ENCODE results near the gene ITPR2. TPM values are rescaled to one million over a fixed set of nuclear protein-coding genes. Genes with fewer than 3 reads are reported as not detected.
"Not testable (repeated sequence)": the region's sequence is repeated elsewhere in the genome, so short reads cannot be mapped to it uniquely, and the experiment has no call there.

Gene ITPR2
- total and polyA plus RNA-seq, 4 donors, result 1.5 to 84.8 (median 21.8) TPM

GRCh38 chr12:26782372-26783130 is 50.4 kb downstream of the ITPR2 start:
- Histone ChIP-seq H3K36me3 (ENCODE audit: control insufficient read depth in 1 of 2, insufficient read depth in 2 of 2, low read length in 1 of 2) (no peaks in the 10 kb centered on the region), H3K4me1 (ENCODE audit: control insufficient read depth in 1 of 2, insufficient read depth in 2 of 2, low read length in 2 of 2) (peaks cover 0 to 3% of the 10 kb centered on the region in 2 donors), H3K9me3 (ENCODE audit: control insufficient read depth, low read length) (peaks cover 1% of the 10 kb centered on the region), H3K27ac (ENCODE audit: low read depth in 1 of 2, low read length in 2 of 2) (no peak overlapping the region), H3K27me3 (ENCODE audit: control insufficient read depth in 1 of 2, insufficient read depth in 2 of 2, low read length in 1 of 2) (no peaks in the 10 kb centered on the region), H3K4me3 (ENCODE audit: low read length in 2 of 2) (no peak overlapping the region)
- intact Hi-C loops (cut with DNase I), result no loop called here
- WGBS, 2 donors, result 79 to 95% methylated on average over 3 of the region's 3 CpGs
- DNase-seq (no peak), ATAC-seq (ENCODE audit: low FRiP score) (no peak)

DNA sequence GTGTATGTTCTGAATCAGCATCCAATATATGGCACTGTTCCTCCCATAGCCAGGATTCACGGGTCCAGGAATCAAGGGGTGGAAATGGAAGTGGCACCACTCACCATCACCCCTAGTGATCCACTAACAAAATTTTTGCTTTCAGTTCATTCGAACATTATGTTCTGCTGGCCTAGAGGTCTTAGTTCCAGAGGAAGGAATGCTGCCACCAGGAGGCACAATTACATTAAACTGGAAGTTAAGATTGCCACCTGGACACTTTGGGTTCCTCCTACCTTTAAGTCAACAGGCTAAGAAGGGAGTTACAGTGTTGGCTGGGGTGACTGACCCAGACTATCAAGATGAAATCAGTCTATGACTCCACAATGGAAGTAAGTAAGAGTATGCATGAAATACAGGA is 52.3 kb downstream of the ITPR2 start:
- H3K27me3 ChIP-seq (ENCODE audit: control insufficient read depth in 1 of 2, insufficient read depth in 2 of 2, low read length in 1 of 2); H3K36me3 ChIP-seq (ENCODE audit: control insufficient read depth in 1 of 2, insufficient read depth in 2 of 2, low read length in 1 of 2); H3K9me3 ChIP-seq (ENCODE audit: control insufficient read depth, low read length); H3K27ac ChIP-seq (ENCODE audit: low read depth in 1 of 2, low read length in 2 of 2); DNase-seq; H3K4me3 ChIP-seq (ENCODE audit: low read length in 2 of 2); H3K4me1 ChIP-seq (ENCODE audit: control insufficient read depth in 1 of 2, insufficient read depth in 2 of 2, low read length in 2 of 2); ATAC-seq (ENCODE audit: low FRiP score); intact Hi-C loops (cut with DNase I): not testable (repeated sequence)
- WGBS, 2 donors, result 88 to 94% methylated on average over 2 of the region's 2 CpGs

GRCh38 chr12:26778173-26778775 is 54.7 kb downstream of the ITPR2 start:
- H3K9me3 ChIP-seq (ENCODE audit: control insufficient read depth, low read length); H3K36me3 ChIP-seq (ENCODE audit: control insufficient read depth in 1 of 2, insufficient read depth in 2 of 2, low read length in 1 of 2); H3K4me3 ChIP-seq (ENCODE audit: low read length in 2 of 2); DNase-seq; H3K4me1 ChIP-seq (ENCODE audit: control insufficient read depth in 1 of 2, insufficient read depth in 2 of 2, low read length in 2 of 2); H3K27me3 ChIP-seq (ENCODE audit: control insufficient read depth in 1 of 2, insufficient read depth in 2 of 2, low read length in 1 of 2); intact Hi-C loops (cut with DNase I); ATAC-seq (ENCODE audit: low FRiP score); H3K27ac ChIP-seq (ENCODE audit: low read depth in 1 of 2, low read length in 2 of 2): not testable (repeated sequence)
- 97 to 99% methylated on average over 5 of the region's 5 CpGs for WGBS, 2 donors

- DNase-seq (no peak), ATAC-seq (ENCODE audit: low FRiP score) (no peak)
- no peaks in the 10 kb centered on the region for H3K4me1 ChIP-seq (ENCODE audit: control insufficient read depth in 1 of 2, insufficient read depth in 2 of 2, low read length in 2 of 2)
- H3K4me3 ChIP-seq (ENCODE audit: low read length in 2 of 2), result no peak overlapping the region
- H3K27ac ChIP-seq (ENCODE audit: low read depth in 1 of 2, low read length in 2 of 2), result no peak overlapping the region
- 78 to 80% methylated on average over 3 of the region's 3 CpGs for WGBS, 2 donors
- no peaks in the 10 kb centered on the region for H3K27me3 ChIP-seq (ENCODE audit: control insufficient read depth in 1 of 2, insufficient read depth in 2 of 2, low read length in 1 of 2)
- H3K9me3 ChIP-seq (ENCODE audit: control insufficient read depth, low read length), result peaks cover 4% of the 10 kb centered on the region
- intact Hi-C loops (cut with DNase I), result no loop called here
- H3K36me3 ChIP-seq (ENCODE audit: control insufficient read depth in 1 of 2, insufficient read depth in 2 of 2, low read length in 1 of 2), result no peaks in the 10 kb centered on the region
Measured at GRCh38 chr12:26777236-26777635, 55.8 kb downstream of the ITPR2 start.

DNA sequence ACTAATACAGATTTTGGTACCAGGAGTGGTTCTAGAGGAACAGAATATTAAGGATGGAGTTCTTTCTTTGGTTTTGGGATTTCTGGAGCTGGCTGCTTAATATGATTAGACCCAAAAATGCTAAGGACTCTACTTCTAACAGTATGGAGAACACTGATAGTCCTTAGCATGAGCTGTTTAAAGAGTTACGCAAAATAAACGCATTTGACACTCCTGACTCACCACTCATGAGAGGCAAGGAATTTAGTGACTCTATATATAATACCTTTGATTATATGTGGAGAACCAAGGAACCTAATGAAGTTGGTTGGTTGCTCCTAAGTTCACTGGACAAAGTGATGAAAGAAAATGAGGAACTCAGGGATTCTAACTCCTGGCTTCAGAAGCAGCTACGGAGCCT is 57.0 kb downstream of the ITPR2 start:
- 86 to 91% methylated on average over 3 of the region's 3 CpGs for WGBS, 2 donors
- H3K27me3 ChIP-seq (ENCODE audit: control insufficient read depth in 1 of 2, insufficient read depth in 2 of 2, low read length in 1 of 2); H3K4me1 ChIP-seq (ENCODE audit: control insufficient read depth in 1 of 2, insufficient read depth in 2 of 2, low read length in 2 of 2); DNase-seq; intact Hi-C loops (cut with DNase I); H3K36me3 ChIP-seq (ENCODE audit: control insufficient read depth in 1 of 2, insufficient read depth in 2 of 2, low read length in 1 of 2); H3K4me3 ChIP-seq (ENCODE audit: low read length in 2 of 2); H3K27ac ChIP-seq (ENCODE audit: low read depth in 1 of 2, low read length in 2 of 2); ATAC-seq (ENCODE audit: low FRiP score); H3K9me3 ChIP-seq (ENCODE audit: control insufficient read depth, low read length): not testable (repeated sequence)

DNA sequence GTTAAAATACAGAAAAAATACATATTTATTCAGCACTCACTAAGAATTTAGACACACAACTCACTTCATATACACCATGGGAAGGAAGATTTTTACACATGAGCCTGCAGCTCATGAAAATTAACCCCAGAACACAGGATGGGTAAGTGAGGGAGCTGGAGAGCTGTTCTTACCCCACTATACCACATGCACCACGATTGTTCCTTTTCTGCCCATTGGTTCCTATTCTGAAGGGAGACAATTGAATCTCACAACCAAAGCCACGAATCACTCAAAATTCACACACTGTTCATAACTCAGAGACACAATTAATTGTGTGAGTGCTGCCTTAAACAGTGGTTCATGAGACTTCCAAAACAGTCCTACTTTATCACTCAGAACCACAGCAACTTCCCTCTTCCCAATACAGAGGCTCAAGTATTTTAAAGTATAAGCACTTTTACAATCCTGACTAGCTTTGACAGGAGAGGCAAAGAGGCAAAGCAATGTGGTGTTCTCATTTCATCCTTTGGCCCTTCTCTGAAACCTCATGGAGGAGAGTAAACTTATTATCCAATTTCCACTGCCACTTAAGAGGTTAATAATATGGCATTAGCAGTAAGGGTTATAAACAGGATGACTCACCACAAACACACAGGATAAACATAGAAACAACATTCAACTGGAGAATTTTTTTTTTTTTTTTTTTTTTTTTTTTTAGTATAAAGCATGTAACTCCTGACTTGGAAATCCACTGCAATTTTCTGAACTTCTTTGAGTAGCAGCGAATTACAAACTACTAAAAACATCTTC is 59.5 kb downstream of the ITPR2 start:
- Histone ChIP-seq H3K4me3 (ENCODE audit: low read length in 2 of 2) (no peak overlapping the region), H3K4me1 (ENCODE audit: control insufficient read depth in 1 of 2, insufficient read depth in 2 of 2, low read length in 2 of 2) (no peaks in the 10 kb centered on the region), H3K9me3 (ENCODE audit: control insufficient read depth, low read length) (peaks cover 4% of the 10 kb centered on the region), H3K27ac (ENCODE audit: low read depth in 1 of 2, low read length in 2 of 2) (no peak overlapping the region), H3K36me3 (ENCODE audit: control insufficient read depth in 1 of 2, insufficient read depth in 2 of 2, low read length in 1 of 2) (peaks cover 0 to 2% of the 10 kb centered on the region in 2 donors), H3K27me3 (ENCODE audit: control insufficient read depth in 1 of 2, insufficient read depth in 2 of 2, low read length in 1 of 2) (no peaks in the 10 kb centered on the region)
- DNase-seq (no peak), ATAC-seq (ENCODE audit: low FRiP score) (no peak)
- 88 to 89% methylated on average over 3 of the region's 3 CpGs for WGBS, 2 donors
- intact Hi-C loops (cut with DNase I), result no loop called here

- Histone ChIP-seq H3K27ac (ENCODE audit: low read depth in 1 of 2, low read length in 2 of 2) (no peak overlapping the region), H3K9me3 (ENCODE audit: control insufficient read depth, low read length) (no peaks in the 10 kb centered on the region), H3K27me3 (ENCODE audit: control insufficient read depth in 1 of 2, insufficient read depth in 2 of 2, low read length in 1 of 2) (no peaks in the 10 kb centered on the region), H3K4me3 (ENCODE audit: low read length in 2 of 2) (no peak overlapping the region), H3K36me3 (ENCODE audit: control insufficient read depth in 1 of 2, insufficient read depth in 2 of 2, low read length in 1 of 2) (peaks cover 0 to 2% of the 10 kb centered on the region in 2 donors), H3K4me1 (ENCODE audit: control insufficient read depth in 1 of 2, insufficient read depth in 2 of 2, low read length in 2 of 2) (no peaks in the 10 kb centered on the region)
- ATAC-seq (ENCODE audit: low FRiP score) (no peak), DNase-seq (no peak)
- intact Hi-C loops (cut with DNase I), result no loop called here
- WGBS, 2 donors, result 90 to 96% methylated on average over 4 of the region's 4 CpGs
Measured at GRCh38 chr12:26771861-26772260, 61.1 kb downstream of the ITPR2 start.

GRCh38 chr12:26770239-26771070 is 62.5 kb downstream of the ITPR2 start:
- DNase-seq (no peak), ATAC-seq (ENCODE audit: low FRiP score) (no peak)

More at GRCh38 chr12:26770239-26771070, 62.5 kb downstream of the ITPR2 start:
- no peak overlapping the region for H3K27ac ChIP-seq (ENCODE audit: low read depth in 1 of 2, low read length in 2 of 2)
- H3K4me1 ChIP-seq (ENCODE audit: control insufficient read depth in 1 of 2, insufficient read depth in 2 of 2, low read length in 2 of 2), result no peaks in the 10 kb centered on the region
- 75 to 80% methylated on average over 5 of the region's 5 CpGs for WGBS, 2 donors
- intact Hi-C loops (cut with DNase I), result no loop called here
- no peak overlapping the region for H3K4me3 ChIP-seq (ENCODE audit: low read length in 2 of 2)
- no peaks in the 10 kb centered on the region for H3K9me3 ChIP-seq (ENCODE audit: control insufficient read depth, low read length)
- H3K27me3 ChIP-seq (ENCODE audit: control insufficient read depth in 1 of 2, insufficient read depth in 2 of 2, low read length in 1 of 2), result no peaks in the 10 kb centered on the region
- H3K36me3 ChIP-seq (ENCODE audit: control insufficient read depth in 1 of 2, insufficient read depth in 2 of 2, low read length in 1 of 2), result peaks cover 0 to 2% of the 10 kb centered on the region in 2 donors

Data from aorta (tissue), 5 donors.